NCI-H345 treated with DMSO at 0.1 percent for 48 hours (cell line): ENCODE data around the gene ASS1.
"Not testable (repeated sequence)": the region's sequence is repeated elsewhere in the genome, so short reads cannot be mapped to it uniquely, and the experiment has no call there.

ENCODE experiments used
- DNase-seq: peaks from one replicate; lab custom pipeline; 2025; ENCODE audit not compliant: unreplicated experiment; lab: John Stamatoyannopoulos, UW

ASS1 gene

GRCh38 chr9:130433168-130433946 is 11.4 kb upstream of the ASS1 start:
- peak; percentile 33 for DNase-seq

- no peak for DNase-seq
Measured at GRCh38 chr9:130433947-130434262, 10.9 kb upstream of the ASS1 start.

GRCh38 chr9:130434656-130435055 is 10.1 kb upstream of the ASS1 start:
- DNase-seq, result not testable (repeated sequence)

GRCh38 chr9:130437011-130437789 is 7.6 kb upstream of the ASS1 start:
- DNase-seq, result no peak

GRCh38 chr9:130438382-130438981 is 6.3 kb upstream of the ASS1 start:
- DNase-seq, result no peak

- DNase-seq, result no peak
Measured at GRCh38 chr9:130441031-130441430, 3.7 kb upstream of the ASS1 start.

- DNase-seq, result no peak
Measured at GRCh38 chr9:130442746-130443455, 1.9 kb upstream of the ASS1 start.

GRCh38 chr9:130443456-130443801 is 1.3 kb upstream of the ASS1 start:
- no peak for DNase-seq

GRCh38 chr9:130443840-130444492 is 795 bp upstream of the ASS1 start:
- no peak for DNase-seq

- DNase-seq, result no peak
Measured at GRCh38 chr9:130445268-130445983, 665 bp downstream of the ASS1 start.

GRCh38 chr9:130446101-130446861 is 1.5 kb downstream of the ASS1 start:
- DNase-seq, result no peak

GRCh38 chr9:130447193-130447816 is 2.5 kb downstream of the ASS1 start:
- no peak for DNase-seq

GRCh38 chr9:130448035-130448624 is 3.4 kb downstream of the ASS1 start:
- DNase-seq, result no peak

GRCh38 chr9:130448771-130449603 is 4.2 kb downstream of the ASS1 start:
- DNase-seq, result no peak

GRCh38 chr9:130450344-130451003 is 5.7 kb downstream of the ASS1 start:
- no peak for DNase-seq

- no peak for DNase-seq
Measured at GRCh38 chr9:130451004-130451390, 6.2 kb downstream of the ASS1 start.
